HL-60 (cell line): Measurements from ENCODE around the gene CBFA2T2.
"Not testable (repeated sequence)": the region's sequence is repeated elsewhere in the genome, so short reads cannot be mapped to it uniquely, and the experiment has no call there.

Experiments
- CTCF ChIP-seq: IDR thresholded peaks from one replicate; pipeline ENCODE4 v1.5.1; 2011; ENCODE audit warnings: low read length, control low read depth, inconsistent platforms; ENCODE audit not compliant: insufficient read depth
- POLR2AphosphoS5 ChIP-seq: IDR thresholded peaks from 2 replicates; pipeline ENCODE4 v1.6.1; 2012; ENCODE audit warnings: low read depth
- SPI1 ChIP-seq: IDR thresholded peaks from 2 replicates; pipeline ENCODE4 v1.6.1; 2012; ENCODE audit warnings: low read depth, mild to moderate bottlenecking, borderline replicate concordance
- TF ChIP-seq, protein P1 (sequence below): IDR thresholded peaks from 2 replicates; pipeline ENCODE4 v1.6.1; 2012; ENCODE audit warnings: low read depth; ENCODE audit not compliant: insufficient replicate concordance

DNA sequence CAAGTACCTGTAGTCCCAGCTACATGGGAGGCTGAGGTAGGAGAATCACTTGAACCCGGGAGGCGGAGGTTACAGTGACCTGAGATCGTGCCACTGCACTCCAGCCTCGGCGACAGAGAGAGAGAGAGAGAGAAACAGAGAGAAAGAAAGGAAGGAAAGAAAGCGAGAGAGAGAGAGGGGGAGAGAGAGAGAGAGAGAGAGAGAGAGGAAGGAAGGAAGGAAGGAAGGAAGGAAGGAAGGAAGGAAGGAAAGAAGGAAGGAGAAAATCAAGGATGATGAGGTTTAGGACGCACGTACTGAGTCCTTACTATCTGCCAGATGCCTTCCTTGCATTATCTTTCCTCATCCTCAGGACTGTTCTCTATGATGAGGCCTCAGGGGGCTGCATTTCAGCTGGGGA is 25.1 kb upstream of the CBFA2T2 start:
- not testable (repeated sequence) for TF ChIP-seq CTCF, SPI1, POLR2AphosphoS5
- TF ChIP-seq, protein P1, sequence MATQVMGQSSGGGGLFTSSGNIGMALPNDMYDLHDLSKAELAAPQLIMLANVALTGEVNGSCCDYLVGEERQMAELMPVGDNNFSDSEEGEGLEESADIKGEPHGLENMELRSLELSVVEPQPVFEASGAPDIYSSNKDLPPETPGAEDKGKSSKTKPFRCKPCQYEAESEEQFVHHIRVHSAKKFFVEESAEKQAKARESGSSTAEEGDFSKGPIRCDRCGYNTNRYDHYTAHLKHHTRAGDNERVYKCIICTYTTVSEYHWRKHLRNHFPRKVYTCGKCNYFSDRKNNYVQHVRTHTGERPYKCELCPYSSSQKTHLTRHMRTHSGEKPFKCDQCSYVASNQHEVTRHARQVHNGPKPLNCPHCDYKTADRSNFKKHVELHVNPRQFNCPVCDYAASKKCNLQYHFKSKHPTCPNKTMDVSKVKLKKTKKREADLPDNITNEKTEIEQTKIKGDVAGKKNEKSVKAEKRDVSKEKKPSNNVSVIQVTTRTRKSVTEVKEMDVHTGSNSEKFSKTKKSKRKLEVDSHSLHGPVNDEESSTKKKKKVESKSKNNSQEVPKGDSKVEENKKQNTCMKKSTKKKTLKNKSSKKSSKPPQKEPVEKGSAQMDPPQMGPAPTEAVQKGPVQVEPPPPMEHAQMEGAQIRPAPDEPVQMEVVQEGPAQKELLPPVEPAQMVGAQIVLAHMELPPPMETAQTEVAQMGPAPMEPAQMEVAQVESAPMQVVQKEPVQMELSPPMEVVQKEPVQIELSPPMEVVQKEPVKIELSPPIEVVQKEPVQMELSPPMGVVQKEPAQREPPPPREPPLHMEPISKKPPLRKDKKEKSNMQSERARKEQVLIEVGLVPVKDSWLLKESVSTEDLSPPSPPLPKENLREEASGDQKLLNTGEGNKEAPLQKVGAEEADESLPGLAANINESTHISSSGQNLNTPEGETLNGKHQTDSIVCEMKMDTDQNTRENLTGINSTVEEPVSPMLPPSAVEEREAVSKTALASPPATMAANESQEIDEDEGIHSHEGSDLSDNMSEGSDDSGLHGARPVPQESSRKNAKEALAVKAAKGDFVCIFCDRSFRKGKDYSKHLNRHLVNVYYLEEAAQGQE: not testable (repeated sequence)
